ENCODE data around the gene RGS3.

The RGS3 gene

DNA sequence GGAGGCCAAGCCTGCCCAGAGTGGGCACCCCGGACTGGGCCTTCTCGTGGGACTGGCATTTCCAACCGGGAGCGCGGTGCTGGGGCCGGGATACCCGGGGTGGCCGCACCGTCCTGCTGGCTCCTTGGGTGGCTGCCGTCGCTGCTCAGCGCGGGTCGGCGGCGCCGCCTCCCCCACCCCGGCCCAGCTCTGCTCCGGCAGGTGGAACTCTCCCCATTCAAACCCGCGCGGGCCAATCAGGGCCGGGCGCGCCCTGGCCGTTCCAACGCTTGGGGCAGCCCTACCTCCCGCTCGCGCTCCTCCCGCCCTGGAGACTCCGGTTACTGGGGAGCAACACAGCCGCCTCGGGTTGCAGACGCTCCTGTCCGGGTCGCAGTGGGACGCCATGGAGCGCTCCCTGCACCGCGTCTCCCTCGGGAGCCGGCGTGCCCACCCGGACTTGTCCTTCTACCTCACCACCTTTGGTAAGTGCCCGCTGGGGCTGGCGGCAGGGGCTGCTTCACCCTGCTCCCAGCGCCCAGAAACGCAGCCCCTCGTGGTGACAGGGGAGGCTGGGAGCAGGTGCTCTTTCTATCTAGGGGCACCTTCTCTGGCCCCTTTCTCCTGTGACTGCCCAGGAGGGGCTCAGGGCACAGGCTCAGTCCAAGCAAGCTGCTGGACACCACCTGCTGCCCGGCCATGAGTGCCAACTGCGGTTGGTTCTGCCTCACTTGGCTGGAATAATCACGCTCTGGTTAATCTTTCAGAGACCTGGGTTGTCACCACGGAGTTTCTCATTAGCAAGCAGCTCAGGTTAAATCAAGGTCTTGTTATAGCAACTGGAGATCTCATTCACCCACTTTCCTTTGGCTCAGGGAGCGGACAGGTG is at the start of gene RGS3:
Gene RGS3 (plus strand): TSS at position 310 of the 868 bp plus-strand sequence. CDS start 76 bp downstream, at position 386.
- ChIA-PET CTCF (interaction anchor here (1.0 to 2.8 kb wide), 6 partner anchors 10 to 195 kb away, joined by 3 to 8 read pairs (median 4); partner anchors contain the start of gene ALAD), POLR2A (no interaction called here)
- no peak for DNase-seq (ENCODE audit: extremely low spot score)
- TF ChIP-seq, protein P1, sequence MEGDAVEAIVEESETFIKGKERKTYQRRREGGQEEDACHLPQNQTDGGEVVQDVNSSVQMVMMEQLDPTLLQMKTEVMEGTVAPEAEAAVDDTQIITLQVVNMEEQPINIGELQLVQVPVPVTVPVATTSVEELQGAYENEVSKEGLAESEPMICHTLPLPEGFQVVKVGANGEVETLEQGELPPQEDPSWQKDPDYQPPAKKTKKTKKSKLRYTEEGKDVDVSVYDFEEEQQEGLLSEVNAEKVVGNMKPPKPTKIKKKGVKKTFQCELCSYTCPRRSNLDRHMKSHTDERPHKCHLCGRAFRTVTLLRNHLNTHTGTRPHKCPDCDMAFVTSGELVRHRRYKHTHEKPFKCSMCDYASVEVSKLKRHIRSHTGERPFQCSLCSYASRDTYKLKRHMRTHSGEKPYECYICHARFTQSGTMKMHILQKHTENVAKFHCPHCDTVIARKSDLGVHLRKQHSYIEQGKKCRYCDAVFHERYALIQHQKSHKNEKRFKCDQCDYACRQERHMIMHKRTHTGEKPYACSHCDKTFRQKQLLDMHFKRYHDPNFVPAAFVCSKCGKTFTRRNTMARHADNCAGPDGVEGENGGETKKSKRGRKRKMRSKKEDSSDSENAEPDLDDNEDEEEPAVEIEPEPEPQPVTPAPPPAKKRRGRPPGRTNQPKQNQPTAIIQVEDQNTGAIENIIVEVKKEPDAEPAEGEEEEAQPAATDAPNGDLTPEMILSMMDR (IDR thresholded peaks at IDR 0.05; ENCODE audit: control extremely low read depth, extremely low read depth, low read depth, missing control alignments): no peak

DNA sequence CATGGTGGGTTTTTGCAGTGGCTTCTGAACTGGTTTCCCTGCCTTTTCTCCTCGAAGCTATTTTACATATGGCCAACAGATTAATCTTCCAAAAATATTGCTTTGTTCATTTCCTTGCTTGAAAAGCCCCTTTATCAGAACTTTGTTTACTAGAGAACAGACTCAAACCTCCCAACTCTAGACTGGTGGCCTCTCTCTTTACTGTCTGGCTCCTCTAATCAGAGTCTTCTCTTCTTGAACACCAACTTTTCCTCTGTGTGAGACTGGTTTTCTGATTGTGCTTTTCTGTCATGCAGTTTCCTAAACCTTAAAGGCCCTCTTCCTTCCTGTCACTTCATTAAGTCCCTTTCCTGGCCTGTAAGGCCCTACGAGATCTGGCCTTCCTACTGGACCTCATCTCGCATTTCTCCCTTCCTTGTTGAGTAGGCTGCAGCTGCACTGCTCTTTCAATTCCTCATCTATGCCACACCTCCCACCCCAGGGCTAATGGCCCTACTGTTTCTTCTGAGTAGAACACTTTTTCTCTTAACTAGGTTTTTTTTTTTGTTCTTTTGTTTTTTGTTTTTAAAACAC is 47.3 kb upstream of the RGS3 start:
- POLR2A ChIA-PET: interaction anchor here (0.6 kb wide), 1 partner anchor 184 kb away, joined by 4 read pairs; no protein-coding TSS in a partner anchor
- peak; percentile 72 for DNase-seq (ENCODE audit: extremely low spot score)
- TF ChIP-seq, protein P1 (IDR thresholded peaks at IDR 0.05; ENCODE audit: control extremely low read depth, extremely low read depth, low read depth, missing control alignments): no peak
- CTCF ChIA-PET: interaction anchor here (0.9 to 1.7 kb wide), 3 partner anchors 10 to 240 kb away, joined by 3 to 7 read pairs (median 4); no protein-coding TSS in a partner anchor

DNA sequence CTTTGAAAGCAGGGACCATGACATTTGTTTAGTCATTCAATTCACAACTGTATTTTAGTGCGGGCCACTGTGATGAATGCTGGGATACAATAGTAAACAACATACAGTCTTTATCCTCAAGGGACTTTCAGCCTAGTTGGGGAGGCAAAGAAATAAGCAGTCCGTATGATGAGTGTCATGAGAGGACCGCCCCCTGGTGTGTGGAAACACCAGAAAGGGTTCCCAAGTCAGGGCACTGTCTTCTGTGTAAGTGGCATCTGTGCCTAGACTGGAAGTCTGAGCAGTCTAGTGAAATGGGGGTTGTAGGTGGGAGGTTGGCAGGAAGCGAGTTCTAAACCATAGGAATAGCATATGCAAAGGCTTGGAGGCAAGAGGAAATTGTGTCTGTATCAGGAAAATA is 46.2 kb upstream of the RGS3 start:
- TF ChIP-seq, protein P1 (IDR thresholded peaks at IDR 0.05; ENCODE audit: control extremely low read depth, extremely low read depth, low read depth, missing control alignments): no peak
- POLR2A ChIA-PET: no interaction called here
- CTCF ChIA-PET: interaction anchor here (0.9 to 1.4 kb wide), 2 partner anchors 9 to 239 kb away, joined by 3 to 4 read pairs; no protein-coding TSS in a partner anchor
- DNase-seq (ENCODE audit: extremely low spot score): no peak

DNA sequence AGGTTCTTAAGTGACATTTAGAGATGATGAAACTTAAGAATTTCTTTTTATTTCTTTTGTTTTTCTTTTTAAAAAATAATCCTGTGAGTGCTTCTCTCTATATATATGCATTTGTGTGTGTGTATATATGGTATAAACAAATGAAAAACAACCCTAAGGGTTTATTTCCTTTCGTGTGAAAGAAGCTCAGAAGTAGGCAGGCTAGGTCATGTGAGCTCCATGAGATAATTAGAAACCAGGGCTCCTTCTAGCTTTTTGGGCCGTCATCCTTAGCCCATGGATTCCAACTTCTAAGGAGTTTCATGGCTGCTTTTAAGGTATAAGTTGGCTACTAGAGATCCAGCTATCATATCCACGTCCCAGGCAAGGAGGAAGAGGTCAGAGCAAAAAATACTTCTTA is 41.8 kb upstream of the RGS3 start:
- ChIA-PET POLR2A (no interaction called here), CTCF (interaction anchor here (0.9 to 1.3 kb wide), 3 partner anchors 10 to 236 kb away, joined by 3 read pairs; no protein-coding TSS in a partner anchor)
- DNase-seq (ENCODE audit: extremely low spot score): no peak
- TF ChIP-seq, protein P1 (IDR thresholded peaks at IDR 0.05; ENCODE audit: control extremely low read depth, extremely low read depth, low read depth, missing control alignments): no peak

DNA sequence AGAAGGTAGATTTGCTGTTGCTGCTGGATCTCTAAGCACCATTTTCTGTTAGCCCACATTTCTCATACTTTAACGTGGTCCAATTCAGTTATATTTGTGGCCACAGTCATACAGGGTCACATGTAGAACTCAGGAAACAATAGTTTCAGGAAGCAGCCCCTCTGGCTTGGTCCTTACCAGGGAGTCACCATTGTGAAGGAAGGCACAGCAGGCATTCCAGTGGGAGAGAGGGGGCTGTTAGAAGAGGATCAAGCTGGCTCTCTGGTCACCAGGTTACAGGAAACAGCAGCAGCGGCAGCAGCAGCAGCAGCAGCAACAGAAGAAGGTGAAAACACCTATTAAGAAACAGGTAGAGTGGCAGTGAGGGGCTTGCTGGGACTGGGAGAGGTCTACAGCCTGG is 38.5 kb upstream of the RGS3 start:
- TF ChIP-seq, protein P1 (IDR thresholded peaks at IDR 0.05; ENCODE audit: control extremely low read depth, extremely low read depth, low read depth, missing control alignments): no peak
- ChIA-PET POLR2A (no interaction called here), CTCF (interaction anchor here (0.9 to 1.6 kb wide), 3 partner anchors 24 to 233 kb away, joined by 3 to 4 read pairs (median 3); partner anchors contain the start of gene ALAD)
- no peak for DNase-seq (ENCODE audit: extremely low spot score)

DNA sequence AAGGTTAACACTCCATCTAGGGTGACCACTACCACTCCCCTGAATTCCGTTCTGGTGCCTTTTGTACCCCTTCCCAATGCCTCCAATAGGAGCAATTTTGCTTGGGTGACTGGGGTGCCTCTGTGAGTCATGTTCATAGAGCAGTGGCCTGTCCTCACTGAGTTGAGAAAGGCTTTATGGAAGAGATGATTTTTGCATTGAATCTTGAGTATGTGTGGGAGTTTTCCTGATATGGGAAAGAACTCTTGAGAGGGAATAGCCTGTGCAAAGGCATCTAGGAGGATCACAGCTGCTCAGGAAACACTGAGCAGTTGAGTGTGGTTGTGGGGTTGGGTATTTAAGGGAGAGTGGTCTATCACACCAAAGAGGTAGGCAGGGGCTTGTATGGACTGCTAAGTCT is 36.8 kb upstream of the RGS3 start:
- DNase-seq (ENCODE audit: extremely low spot score): no peak
- CTCF ChIA-PET: interaction anchor here (0.9 to 2.5 kb wide), 6 partner anchors 10 to 228 kb away, joined by 3 to 8 read pairs (median 4); partner anchors contain the start of genes ALAD and CDC26
- TF ChIP-seq, protein P1 (IDR thresholded peaks at IDR 0.05; ENCODE audit: control extremely low read depth, extremely low read depth, low read depth, missing control alignments): no peak
- POLR2A ChIA-PET: no interaction called here

All from GM10248 (cell line).